ENCODE results near the gene ANKRD29.
A peak's percentile ranks its signal among the peaks of the same experiment; 100 is the strongest.

The ANKRD29 gene

DNA sequence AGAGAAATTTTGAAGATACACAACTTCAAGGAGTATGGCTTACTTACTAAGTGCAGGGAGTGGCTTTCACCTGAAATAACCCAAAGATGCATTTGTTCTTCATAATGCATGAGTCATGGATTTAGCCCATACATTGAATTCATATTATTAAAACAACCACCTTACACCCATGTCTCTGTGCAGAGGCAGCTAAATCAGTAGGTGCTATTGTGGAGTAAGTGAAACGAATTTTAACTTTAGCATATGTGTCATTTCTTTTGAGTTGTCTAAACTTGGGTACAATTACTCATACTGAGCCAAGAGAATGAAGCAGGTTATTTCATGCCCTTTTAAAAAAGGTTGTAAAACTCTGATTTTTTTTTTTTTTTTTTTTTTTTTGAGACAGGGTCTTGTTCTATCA, 11.0 kb upstream of the ANKRD29 start:
- DNase-seq (ENCODE audit: low read depth) = no peak
- TF ChIP-seq, protein P1, sequence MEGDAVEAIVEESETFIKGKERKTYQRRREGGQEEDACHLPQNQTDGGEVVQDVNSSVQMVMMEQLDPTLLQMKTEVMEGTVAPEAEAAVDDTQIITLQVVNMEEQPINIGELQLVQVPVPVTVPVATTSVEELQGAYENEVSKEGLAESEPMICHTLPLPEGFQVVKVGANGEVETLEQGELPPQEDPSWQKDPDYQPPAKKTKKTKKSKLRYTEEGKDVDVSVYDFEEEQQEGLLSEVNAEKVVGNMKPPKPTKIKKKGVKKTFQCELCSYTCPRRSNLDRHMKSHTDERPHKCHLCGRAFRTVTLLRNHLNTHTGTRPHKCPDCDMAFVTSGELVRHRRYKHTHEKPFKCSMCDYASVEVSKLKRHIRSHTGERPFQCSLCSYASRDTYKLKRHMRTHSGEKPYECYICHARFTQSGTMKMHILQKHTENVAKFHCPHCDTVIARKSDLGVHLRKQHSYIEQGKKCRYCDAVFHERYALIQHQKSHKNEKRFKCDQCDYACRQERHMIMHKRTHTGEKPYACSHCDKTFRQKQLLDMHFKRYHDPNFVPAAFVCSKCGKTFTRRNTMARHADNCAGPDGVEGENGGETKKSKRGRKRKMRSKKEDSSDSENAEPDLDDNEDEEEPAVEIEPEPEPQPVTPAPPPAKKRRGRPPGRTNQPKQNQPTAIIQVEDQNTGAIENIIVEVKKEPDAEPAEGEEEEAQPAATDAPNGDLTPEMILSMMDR (conservative IDR thresholded peaks at IDR 0.05; ENCODE audit: control insufficient read depth, insufficient read depth, low read depth, low read length) = no peak
- H3K4me3 ChIP-seq (ENCODE audit: control insufficient read depth, low read depth, low read length) = no peak overlapping the region

DNA sequence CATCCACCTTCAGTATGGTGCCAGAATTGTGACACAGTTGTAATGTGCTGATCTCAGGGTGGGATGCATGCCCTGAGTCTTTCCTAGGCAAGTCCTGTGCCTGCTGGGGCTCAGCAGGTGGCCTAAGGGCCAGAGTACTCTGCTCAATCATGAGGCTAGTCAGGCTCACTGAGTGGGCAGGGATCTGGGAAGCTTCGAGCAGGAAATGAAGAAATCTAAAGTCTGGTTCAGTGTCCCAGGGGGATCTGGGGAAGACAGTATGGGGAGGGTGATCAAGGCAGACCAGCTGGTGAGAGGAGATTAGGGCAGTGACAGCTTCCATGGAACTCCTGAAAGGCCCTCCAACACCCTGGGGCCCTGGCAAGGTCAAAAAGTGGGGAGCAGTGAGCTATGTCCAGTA, 8.9 kb upstream of the ANKRD29 start:
- H3K4me3 ChIP-seq (ENCODE audit: control insufficient read depth, low read depth, low read length) = no peak overlapping the region
- DNase-seq (ENCODE audit: low read depth) = peak; percentile 69
- TF ChIP-seq, protein P1 (conservative IDR thresholded peaks at IDR 0.05; ENCODE audit: control insufficient read depth, insufficient read depth, low read depth, low read length) = no peak

- TF ChIP-seq, protein P1 (conservative IDR thresholded peaks at IDR 0.05; ENCODE audit: control insufficient read depth, insufficient read depth, low read depth, low read length) = no peak
- no peak overlapping the region for H3K4me3 ChIP-seq (ENCODE audit: control insufficient read depth, low read depth, low read length)
- DNase-seq (ENCODE audit: low read depth) = no peak
Observed at GRCh38 chr18:23669804-23670405, 7.2 kb upstream of the ANKRD29 start.

- no peak for DNase-seq (ENCODE audit: low read depth)
- no peak overlapping the region for H3K4me3 ChIP-seq (ENCODE audit: control insufficient read depth, low read depth, low read length)
- TF ChIP-seq, protein P1 (conservative IDR thresholded peaks at IDR 0.05; ENCODE audit: control insufficient read depth, insufficient read depth, low read depth, low read length) = no peak
Observed at GRCh38 chr18:23669202-23669766, 6.6 kb upstream of the ANKRD29 start.

GRCh38 chr18:23668731-23669130, 6.0 kb upstream of the ANKRD29 start:
- TF ChIP-seq, protein P1 (conservative IDR thresholded peaks at IDR 0.05; ENCODE audit: control insufficient read depth, insufficient read depth, low read depth, low read length) = no peak

GRCh38 chr18:23667114-23667513, 4.4 kb upstream of the ANKRD29 start:
- H3K4me3 ChIP-seq (ENCODE audit: control insufficient read depth, low read depth, low read length) = no peak overlapping the region
- no peak for DNase-seq (ENCODE audit: low read depth)
- TF ChIP-seq, protein P1 (conservative IDR thresholded peaks at IDR 0.05; ENCODE audit: control insufficient read depth, insufficient read depth, low read depth, low read length) = no peak

More at GRCh38 chr18:23668731-23669130, 6.0 kb upstream of the ANKRD29 start:
- H3K4me3 ChIP-seq (ENCODE audit: control insufficient read depth, low read depth, low read length) = no peak overlapping the region
- no peak for DNase-seq (ENCODE audit: low read depth)
